Psoas muscle (tissue), 8 donors: ENCODE measurements around the gene PIGV. TPM values are rescaled to one million over a fixed set of nuclear protein-coding genes. Genes with fewer than 3 reads are reported as not detected.

ENCODE experiments used
- ATAC-seq, 4 donors: fragments of 200-7000 bp; cut with Tn5 transposase; one replicate each; pipeline ENCODE4 v1.9.1; 2020; ENCODE audit warnings: moderate library complexity in 3 of 4, mild to moderate bottlenecking in 2 of 4
- DNase-seq, 2 donors: peaks; one replicate each; pipeline ENCODE4 v3.0.0-alpha.2; 2020
- H3K27ac ChIP-seq: fragments of 200-600 bp; one replicate; pipeline ENCODE4 v1.8.0; 2022
- H3K27me3 ChIP-seq, 3 donors: fragments of 200-600 bp in 1 of 3; one replicate each; pipeline versions ENCODE4 v1.6.1 to v1.8.0; 2013 to 2022; ENCODE audit warnings: low read length in 2 of 3, mild to moderate bottlenecking in 2 of 3, moderate library complexity in 1 of 3; ENCODE audit not compliant: insufficient read depth in 3 of 3
- H3K36me3 ChIP-seq, 2 donors: fragments of 200-600 bp in 1 of 2; one replicate each; pipeline versions ENCODE4 v1.6.1 to v1.8.0; 2013 to 2022; ENCODE audit warnings: low read depth in 1 of 2, mild to moderate bottlenecking in 1 of 2, moderate library complexity in 1 of 2; ENCODE audit not compliant: insufficient read depth in 1 of 2
- H3K4me1 ChIP-seq: fragments of 200-600 bp; one replicate; pipeline ENCODE4 v1.8.0; 2022
- H3K4me3 ChIP-seq: fragments of 200-600 bp; one replicate; pipeline ENCODE4 v1.8.0; 2022; ENCODE audit warnings: mild to moderate bottlenecking
- H3K9me3 ChIP-seq: fragments of 200-600 bp; one replicate; pipeline ENCODE4 v1.8.0; 2022
- WGBS, 3 donors: extraction: QIAGEN DNeasy Blood & Tissue Kit; methylation state at CpG; one replicate each; pipeline versions ENCODE4 v1.1.6 to v1.1.7; 2013; 5-methylcytosine and 5-hydroxymethylcytosine counted together
- intact Hi-C, 2 donors: fragments of 100-400 bp; cut with DNase I; formaldehyde crosslinking; loops; one replicate each; pipeline versions ENCODE4 v1.11.0 to v1.14.2; 2022
- polyA plus RNA-seq, 3 donors: library from polyadenylated mRNA; stranded (reverse); fragments of 200-250 nt; gene quantifications; one replicate each; pipeline ENCODE4 v1.2.3, GENCODE V29; 2013
- total RNA-seq, 4 donors: library from RNA; stranded (reverse); fragmentation: NEBNext Ultra II Directional in 2 of 4; extraction: Animal tissue kit (Norgen Biotek cat#: 25700) in 2 of 4; gene quantifications; one replicate each; pipeline versions ENCODE4 v1.2.1 to v1.2.4, GENCODE V29; 2021 to 2023
- TF ChIP-seq, protein P1 (sequence below): fragments of 200-600 bp; IDR thresholded peaks from one replicate; pipeline ENCODE4 v1.8.0; 2022; ENCODE audit warnings: antibody characterized with exemption
- donor health status: healthy with polysubstance abuse.
- donor health status: DM: no; HTN: no; CAD: no; lungs with moderate emphysema.
- donor health status: Bipolar disorder and iron deficiency.
- donor health status: healthy.
- donor health status: DM: yes; HTN: yes; CAD: no.
- donor health status: DM: no; HTN: no; CAD: no.
- donor health status: DM: no; HTN: no; CAD: no.
- donor health status: DM: yes; HTN: yes; CAD: no.

The PIGV gene
- total and polyA plus RNA-seq, 7 donors, result 2.5 to 7.4 (median 5.1) TPM

DNA sequence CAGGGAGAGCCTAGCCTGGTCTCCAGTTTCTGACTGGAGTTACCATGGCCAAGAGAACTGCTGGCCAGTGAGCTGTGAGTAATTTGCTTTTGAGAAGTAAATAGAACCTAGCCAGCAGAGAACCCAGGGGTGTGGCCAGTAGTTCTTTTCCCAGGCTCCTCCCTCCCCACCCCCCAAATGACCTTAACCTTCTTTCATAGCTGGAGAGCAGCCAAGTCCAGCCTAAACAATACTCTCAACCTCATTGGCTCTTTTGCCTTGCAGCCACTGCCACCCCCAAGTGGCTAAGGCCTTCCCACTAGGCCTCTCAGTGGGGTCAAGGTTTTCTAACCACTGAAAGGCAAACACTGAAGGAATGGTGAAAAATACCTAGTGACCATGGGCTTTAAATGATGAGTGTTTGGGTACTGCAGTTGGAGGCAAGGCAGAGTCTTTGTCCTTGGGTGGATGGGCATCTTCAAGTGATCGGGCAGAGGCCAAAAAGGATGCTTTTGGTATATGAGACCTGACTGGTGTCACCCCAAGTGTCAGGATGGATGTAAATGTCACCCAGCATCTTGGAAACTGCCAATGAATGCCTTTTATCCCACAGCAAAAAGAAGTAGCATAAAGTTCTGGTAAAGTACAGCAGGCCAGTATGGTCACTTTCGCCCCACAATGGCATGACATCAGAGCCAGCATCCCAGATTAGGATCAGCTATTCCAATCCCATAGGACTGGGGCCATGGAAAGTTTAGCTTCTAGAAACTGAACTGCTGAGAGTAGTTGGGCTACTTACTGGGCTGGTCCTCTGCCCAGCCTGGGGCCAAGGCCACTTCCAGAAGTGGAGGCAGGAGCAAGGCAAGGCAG lies 3.5 kb upstream of the PIGV start:
- WGBS, 3 donors, result 86 to 95% (median 89%) methylated on average over 2 of the region's 2 CpGs
- H3K36me3 ChIP-seq, result peaks cover 5 to 28% of the 10 kb centered on the region in 2 donors
- H3K27me3 ChIP-seq, result no peaks in the 10 kb centered on the region
- ATAC-seq (peak in 3 of 4 donors; percentile 18 to 47 (median 31)), DNase-seq (peak in 1 of 2 donors; percentile 67)
- intact Hi-C loops, result no loop called here
- TF ChIP-seq, protein P1, sequence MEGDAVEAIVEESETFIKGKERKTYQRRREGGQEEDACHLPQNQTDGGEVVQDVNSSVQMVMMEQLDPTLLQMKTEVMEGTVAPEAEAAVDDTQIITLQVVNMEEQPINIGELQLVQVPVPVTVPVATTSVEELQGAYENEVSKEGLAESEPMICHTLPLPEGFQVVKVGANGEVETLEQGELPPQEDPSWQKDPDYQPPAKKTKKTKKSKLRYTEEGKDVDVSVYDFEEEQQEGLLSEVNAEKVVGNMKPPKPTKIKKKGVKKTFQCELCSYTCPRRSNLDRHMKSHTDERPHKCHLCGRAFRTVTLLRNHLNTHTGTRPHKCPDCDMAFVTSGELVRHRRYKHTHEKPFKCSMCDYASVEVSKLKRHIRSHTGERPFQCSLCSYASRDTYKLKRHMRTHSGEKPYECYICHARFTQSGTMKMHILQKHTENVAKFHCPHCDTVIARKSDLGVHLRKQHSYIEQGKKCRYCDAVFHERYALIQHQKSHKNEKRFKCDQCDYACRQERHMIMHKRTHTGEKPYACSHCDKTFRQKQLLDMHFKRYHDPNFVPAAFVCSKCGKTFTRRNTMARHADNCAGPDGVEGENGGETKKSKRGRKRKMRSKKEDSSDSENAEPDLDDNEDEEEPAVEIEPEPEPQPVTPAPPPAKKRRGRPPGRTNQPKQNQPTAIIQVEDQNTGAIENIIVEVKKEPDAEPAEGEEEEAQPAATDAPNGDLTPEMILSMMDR, result no peak
- H3K9me3 ChIP-seq, result no peaks in the 10 kb centered on the region
- H3K27ac ChIP-seq, result peak overlapping the region; percentile 50
- no peak overlapping the region for H3K4me3 ChIP-seq
- peaks cover 30% of the 10 kb centered on the region for H3K4me1 ChIP-seq

DNA sequence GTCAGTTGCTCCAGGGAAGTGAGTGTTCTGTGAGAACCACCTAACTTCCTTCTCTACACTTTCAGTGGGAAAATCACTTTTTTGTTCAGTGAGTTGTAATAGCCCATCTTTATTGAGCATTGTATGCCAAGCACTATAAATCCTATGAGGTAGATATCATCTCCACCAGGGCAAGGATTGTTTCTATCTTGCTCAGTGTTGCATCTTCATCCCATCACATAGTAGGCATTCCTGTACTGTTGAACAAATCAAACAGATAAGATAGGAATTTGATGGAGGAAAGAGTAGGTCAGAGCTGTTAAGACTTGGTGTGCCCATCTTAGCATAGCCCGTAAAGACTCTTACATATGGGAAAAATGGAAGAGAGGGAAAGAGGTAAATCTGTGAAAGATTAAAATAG lies 2.9 kb upstream of the PIGV start:
- Histone ChIP-seq H3K9me3 (no peaks in the 10 kb centered on the region), H3K4me1 (peaks cover 36% of the 10 kb centered on the region), H3K27me3 (no peaks in the 10 kb centered on the region), H3K36me3 (peaks cover 3 to 22% of the 10 kb centered on the region in 2 donors), H3K27ac (peak overlapping the region; percentile 98), H3K4me3 (no peak overlapping the region)
- no peak for DNase-seq
- WGBS, 3 donors, result 96 to 100% (median 96%) methylated on average over 1 of the region's 1 CpG
- no peak for ATAC-seq
- TF ChIP-seq, protein P1, result no peak
- intact Hi-C loops, result loop anchor here (5.0 kb wide), 3 partner anchors 43 to 108 kb away; partner anchors contain the start of gene ARID1A (in 1 of the 2)

- intact Hi-C loops, result loop anchor here (5.0 kb wide), 3 partner anchors 44 to 109 kb away; partner anchors contain the start of gene ARID1A (in 1 of the 2)
- 70 to 79% (median 72%) methylated on average over 5 of the region's 5 CpGs for WGBS, 3 donors
- Histone ChIP-seq H3K27me3 (no peaks in the 10 kb centered on the region), H3K36me3 (peaks cover 0 to 16% of the 10 kb centered on the region in 2 donors), H3K4me1 (peaks cover 41% of the 10 kb centered on the region), H3K4me3 (peak overlapping the region; percentile 90), H3K9me3 (no peaks in the 10 kb centered on the region), H3K27ac (peak overlapping the region; percentile 98)
- DNase-seq, result no peak
- ATAC-seq, result no peak
- TF ChIP-seq, protein P1, result no peak
Observed at GRCh38 chr1:26785611-26786436, 1.9 kb upstream of the PIGV start.

GRCh38 chr1:26786437-26787380 lies 1.0 kb upstream of the PIGV start:
- H3K9me3 ChIP-seq, result no peaks in the 10 kb centered on the region
- ATAC-seq, result peak in 1 of 4 donors; percentile 31
- peaks cover 45% of the 10 kb centered on the region for H3K4me1 ChIP-seq
- peak; percentile 71 to 81 for DNase-seq
- WGBS, 3 donors, result 12 to 16% (median 12%) methylated on average over 12 of the region's 12 CpGs
- H3K27me3 ChIP-seq, result no peaks in the 10 kb centered on the region
- TF ChIP-seq, protein P1, result no peak
- H3K36me3 ChIP-seq, result peaks cover 0 to 15% of the 10 kb centered on the region in 2 donors
- H3K4me3 ChIP-seq, result peak overlapping the region; percentile 90
- H3K27ac ChIP-seq, result peak overlapping the region; percentile 98
- intact Hi-C loops, result loop anchor here (5.0 kb wide), 3 partner anchors 44 to 109 kb away; partner anchors contain the start of gene ARID1A (in 1 of the 2)
